GM19240 (cell line): ENCODE data around the gene NTNG2.
"Not testable (repeated sequence)": the region's sequence is repeated elsewhere in the genome, so short reads cannot be mapped to it uniquely, and the experiment has no call there.

Experiments
- DNase-seq: peaks from one replicate; pipeline ENCODE4 v3.0.0; 2011; ENCODE audit warnings: low spot score; ENCODE audit not compliant: insufficient read length

Gene NTNG2

GRCh38 chr9:132161743-132162184 lies at the start of gene NTNG2:
TSS of gene NTNG2 (plus strand) at chr9:132162058. CDS start at chr9:132166832, 4,774 bp downstream.
- DNase-seq: no peak

- DNase-seq: no peak
Observed at GRCh38 chr9:132114102-132114707, 47.7 kb upstream of the NTNG2 start.

- no peak for DNase-seq
Observed at GRCh38 chr9:132116583-132116982, 45.3 kb upstream of the NTNG2 start.

GRCh38 chr9:132117694-132118093 lies 44.2 kb upstream of the NTNG2 start:
- no peak for DNase-seq

GRCh38 chr9:132121021-132121420 lies 40.8 kb upstream of the NTNG2 start:
- DNase-seq: no peak

- DNase-seq: no peak
Observed at GRCh38 chr9:132124800-132125199, 37.1 kb upstream of the NTNG2 start.

GRCh38 chr9:132125361-132125760 lies 36.5 kb upstream of the NTNG2 start:
- no peak for DNase-seq

GRCh38 chr9:132125944-132126679 lies 35.7 kb upstream of the NTNG2 start:
- DNase-seq: no peak

- no peak for DNase-seq
Observed at GRCh38 chr9:132126680-132127236, 35.1 kb upstream of the NTNG2 start.

- no peak for DNase-seq
Observed at GRCh38 chr9:132127888-132128534, 33.8 kb upstream of the NTNG2 start.

- no peak for DNase-seq
Observed at GRCh38 chr9:132129535-132129934, 32.3 kb upstream of the NTNG2 start.

GRCh38 chr9:132134085-132134484 lies 27.8 kb upstream of the NTNG2 start:
- not testable (repeated sequence) for DNase-seq

GRCh38 chr9:132135456-132135855 lies 26.4 kb upstream of the NTNG2 start:
- DNase-seq: no peak

GRCh38 chr9:132136151-132136780 lies 25.6 kb upstream of the NTNG2 start:
- DNase-seq: no peak

GRCh38 chr9:132141344-132141947 lies 20.4 kb upstream of the NTNG2 start:
- DNase-seq: no peak

GRCh38 chr9:132141948-132142594 lies 19.8 kb upstream of the NTNG2 start:
- DNase-seq: no peak

- no peak for DNase-seq
Observed at GRCh38 chr9:132142924-132143323, 18.9 kb upstream of the NTNG2 start.

GRCh38 chr9:132143359-132143758 lies 18.5 kb upstream of the NTNG2 start:
- DNase-seq: no peak

- DNase-seq: no peak
Observed at GRCh38 chr9:132144708-132145365, 17.0 kb upstream of the NTNG2 start.

GRCh38 chr9:132146039-132146438 lies 15.8 kb upstream of the NTNG2 start:
- DNase-seq: no peak
